Activated T-helper 1 cell treated with anti-CD3 and anti-CD28 coated beads, Interleukin-2, amount 50 U/mL, for 16 hours (primary cell): Measurements from ENCODE around the gene EFNA2.

Experiments used
- DNase-seq, 2 donors: peaks; one replicate each; pipeline ENCODE4 v3.0.0-alpha.2; 2020; ENCODE audit warnings: low read depth in 1 of 2, low spot score in 1 of 2

Gene EFNA2

DNA sequence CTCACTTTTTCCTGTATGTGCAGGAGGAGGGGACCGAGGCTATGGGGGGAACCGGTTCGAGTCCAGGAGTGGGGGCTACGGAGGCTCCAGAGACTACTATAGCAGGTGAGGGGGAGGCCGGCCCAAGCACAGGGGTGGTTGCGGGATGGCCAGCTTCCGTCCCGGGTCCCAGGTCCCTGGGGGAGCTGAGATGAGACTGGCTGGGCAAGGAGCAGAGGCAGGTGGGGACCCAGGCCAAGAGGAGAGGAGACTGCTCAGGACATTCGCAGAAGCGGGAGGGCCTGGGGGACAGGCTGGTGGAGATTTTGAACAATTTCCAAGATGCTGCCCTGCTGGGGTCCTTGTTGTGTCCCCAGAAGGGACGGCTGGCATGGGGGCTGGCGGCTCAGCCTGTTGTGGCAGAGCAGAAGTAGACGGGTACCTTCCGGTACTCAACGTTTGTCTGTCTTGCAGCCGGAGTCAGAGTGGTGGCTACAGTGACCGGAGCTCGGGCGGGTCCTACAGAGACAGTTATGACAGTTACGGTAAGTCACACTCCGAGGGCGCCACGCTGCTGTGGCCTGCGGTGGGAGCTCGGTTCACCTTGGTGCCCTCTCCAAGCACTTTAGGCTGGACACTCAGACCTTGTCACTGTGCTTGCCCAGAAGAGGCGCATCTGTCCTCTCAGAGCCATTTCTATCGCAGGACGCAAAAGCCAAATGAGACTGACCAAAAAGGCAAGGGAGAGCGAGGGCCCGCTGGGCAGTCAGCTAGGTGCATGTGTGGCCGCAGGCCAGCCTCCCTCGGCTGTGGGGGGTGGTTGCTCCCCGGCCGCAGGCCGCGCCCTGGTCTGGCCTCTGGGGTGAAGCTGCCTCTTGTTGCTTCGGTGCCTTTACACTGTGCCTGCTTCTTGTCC, 13.9 kb upstream of the EFNA2 start:
- DNase-seq, result no peak

DNA sequence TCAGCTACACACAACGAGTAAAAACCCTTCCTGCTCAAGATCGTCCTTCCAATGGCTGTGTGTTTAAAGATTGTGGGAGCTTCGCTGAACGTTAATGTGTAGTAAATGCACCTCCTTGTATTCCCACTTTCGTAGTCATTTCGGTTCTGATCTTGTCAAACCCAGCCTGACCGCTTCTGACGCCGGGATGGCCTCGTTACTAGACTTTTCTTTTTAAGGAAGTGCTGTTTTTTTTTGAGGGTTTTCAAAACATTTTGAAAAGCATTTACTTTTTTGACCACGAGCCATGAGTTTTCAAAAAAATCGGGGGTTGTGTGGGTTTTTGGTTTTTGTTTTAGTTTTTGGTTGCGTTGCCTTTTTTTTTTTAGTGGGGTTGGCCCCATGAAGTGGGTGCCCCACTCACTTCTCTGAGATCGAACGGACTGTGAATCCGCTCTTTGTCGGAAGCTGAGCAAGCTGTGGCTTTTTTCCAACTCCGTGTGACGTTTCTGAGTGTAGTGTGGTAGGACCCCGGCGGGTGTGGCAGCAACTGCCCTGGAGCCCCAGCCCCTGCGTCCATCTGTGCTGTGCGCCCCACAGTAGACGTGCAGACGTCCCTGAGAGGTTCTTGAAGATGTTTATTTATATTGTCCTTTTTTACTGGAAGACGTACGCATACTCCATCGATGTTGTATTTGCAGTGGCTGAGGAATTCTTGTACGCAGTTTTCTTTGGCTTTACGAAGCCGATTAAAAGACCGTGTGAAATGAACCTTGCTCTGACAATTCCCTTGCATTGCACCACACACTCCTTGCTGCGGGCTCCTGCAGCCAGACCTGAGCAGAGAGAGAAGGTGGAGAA, 13.0 kb upstream of the EFNA2 start:
- no peak for DNase-seq

DNA sequence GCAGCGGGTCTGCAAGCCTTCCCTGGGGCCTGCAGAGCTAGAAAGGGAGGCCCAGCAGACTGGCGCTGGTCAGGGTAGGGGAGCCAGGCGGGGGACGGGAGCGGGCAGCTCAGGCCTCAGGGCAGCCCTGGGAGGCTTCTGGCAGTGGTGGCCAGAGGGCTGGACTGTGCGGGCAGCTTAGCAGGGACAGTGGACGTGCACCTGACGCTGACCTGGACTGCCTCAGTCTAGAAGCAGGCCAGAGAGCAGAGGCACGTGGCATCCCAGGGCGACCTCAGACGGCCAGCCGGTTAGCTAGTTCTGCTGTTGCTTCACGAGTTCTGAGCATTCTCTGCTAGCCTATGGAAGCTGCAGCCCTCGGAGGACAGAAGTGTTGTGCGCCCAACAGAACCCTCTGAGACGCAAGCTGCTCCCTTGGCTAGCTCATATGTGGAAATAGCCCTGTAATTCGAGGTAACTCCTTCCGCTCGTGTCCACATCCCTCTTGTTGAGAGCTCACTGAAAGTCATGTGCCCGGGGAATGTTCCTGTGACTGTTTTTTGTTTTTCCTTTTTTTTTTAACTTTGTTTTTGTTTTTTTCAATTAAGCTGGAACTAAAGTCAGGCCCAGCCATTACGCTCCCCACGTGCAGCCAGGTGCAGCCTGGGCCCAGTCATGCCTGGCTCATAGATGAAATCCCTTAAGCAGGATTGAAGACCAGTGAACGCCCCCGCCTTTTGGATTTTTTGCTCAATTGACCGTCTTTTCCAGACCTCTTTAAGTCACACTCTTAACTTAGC, 12.2 kb upstream of the EFNA2 start:
- no peak for DNase-seq

GRCh38 chr19:1274081-1274851, 11.4 kb upstream of the EFNA2 start:
- no peak for DNase-seq

- no peak for DNase-seq
Observed at GRCh38 chr19:1274852-1275259, 10.8 kb upstream of the EFNA2 start.

DNA sequence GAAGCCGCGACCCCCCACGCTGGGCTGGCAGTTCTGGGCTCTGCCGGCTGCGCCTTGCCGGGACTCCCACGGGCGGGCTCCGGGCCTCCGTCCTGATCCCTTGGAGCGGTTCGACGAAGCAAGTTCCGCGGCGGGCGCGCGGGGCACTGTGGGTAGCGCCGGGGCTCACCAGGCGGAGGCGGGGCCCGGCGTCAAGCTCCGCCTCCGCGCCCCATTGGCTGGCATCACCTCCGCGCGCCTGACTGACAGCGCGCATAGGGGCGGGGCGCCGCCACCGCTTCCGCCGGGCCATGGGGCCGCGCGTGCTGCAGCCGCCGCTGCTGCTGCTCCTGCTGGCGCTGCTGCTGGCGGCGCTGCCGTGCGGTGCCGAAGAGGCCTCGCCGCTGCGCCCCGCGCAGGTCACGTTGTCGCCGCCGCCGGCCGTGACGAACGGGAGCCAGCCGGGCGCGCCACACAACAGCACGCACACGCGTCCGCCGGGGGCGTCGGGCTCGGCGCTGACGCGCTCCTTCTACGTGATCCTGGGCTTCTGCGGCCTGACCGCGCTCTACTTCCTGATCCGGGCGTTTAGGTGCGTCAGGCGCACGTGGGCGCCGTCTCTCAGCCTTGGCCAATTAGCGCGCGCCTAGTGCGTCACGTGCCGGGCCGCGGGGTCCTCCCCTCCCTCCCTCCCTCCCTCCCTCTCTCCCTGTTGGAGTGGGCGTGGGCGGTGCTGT, 10.3 kb upstream of the EFNA2 start, which contains the start of gene FAM174C:
Gene FAM174C, plus strand, starts transcription at position 271 of the 716 bp plus-strand sequence. Its CDS starts 20 bp downstream, at position 291.
- peak; percentile 86 to 94 for DNase-seq

GRCh38 chr19:1275976-1276627, 9.6 kb upstream of the EFNA2 start:
- DNase-seq, result no peak

DNA sequence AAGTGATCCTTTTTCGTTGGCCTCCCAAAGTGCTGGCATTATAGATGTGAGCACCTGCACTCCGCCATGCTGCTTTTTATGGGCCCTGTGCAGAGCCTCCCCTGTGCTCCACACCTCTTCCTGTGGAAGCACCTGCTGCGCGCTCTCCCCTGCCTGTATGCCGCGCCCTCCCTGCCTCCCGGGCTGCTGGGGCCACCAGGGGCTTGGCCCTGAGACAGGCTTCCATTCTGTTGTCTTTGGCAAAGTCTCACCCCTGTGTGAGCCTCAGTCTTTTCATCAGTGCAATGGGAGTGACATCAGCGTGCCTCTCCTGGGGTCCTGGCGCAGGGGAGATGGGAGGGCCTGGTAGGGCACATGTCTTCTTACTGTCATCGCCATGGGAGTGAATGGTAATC, 9.0 kb upstream of the EFNA2 start:
- DNase-seq, result no peak

DNA sequence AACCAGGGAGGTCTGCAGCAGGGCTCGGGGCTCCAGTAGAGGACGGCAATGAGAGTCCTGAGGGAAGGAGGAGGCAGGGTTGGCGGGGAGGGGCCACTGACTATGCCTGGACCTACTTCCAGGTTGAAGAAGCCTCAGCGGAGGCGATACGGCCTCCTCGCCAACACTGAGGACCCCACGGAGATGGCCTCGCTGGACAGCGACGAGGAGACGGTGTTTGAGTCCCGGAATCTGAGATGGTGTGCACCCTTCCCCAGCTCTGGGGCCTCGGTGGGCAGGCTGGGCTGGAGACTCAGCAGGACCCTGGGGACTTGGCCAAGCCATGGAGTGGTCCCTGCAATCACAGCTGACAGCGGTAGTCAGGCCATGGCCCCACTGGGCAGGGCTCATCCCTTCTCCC, 8.6 kb upstream of the EFNA2 start:
- DNase-seq, result no peak

DNA sequence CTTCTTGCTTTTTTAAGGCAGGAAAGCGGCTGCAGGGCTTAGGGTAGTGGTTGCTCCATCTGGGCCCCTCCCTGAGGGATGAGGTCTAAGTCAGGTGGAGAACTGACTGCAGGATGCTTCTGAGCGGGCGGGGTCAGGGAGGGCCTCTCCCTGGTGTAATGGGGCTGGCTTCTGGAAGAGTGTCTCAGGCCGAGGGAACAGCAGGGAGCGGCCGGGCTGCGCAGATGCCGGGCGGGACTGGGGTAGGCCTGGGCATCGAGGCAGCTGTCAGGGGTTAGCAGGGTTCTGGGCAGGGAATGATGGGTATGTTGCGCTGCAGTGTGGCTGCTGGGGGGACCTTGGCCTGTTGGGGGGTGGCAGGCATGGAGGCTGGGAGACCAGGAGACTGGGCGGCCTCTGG, 7.6 kb upstream of the EFNA2 start:
- no peak for DNase-seq

DNA sequence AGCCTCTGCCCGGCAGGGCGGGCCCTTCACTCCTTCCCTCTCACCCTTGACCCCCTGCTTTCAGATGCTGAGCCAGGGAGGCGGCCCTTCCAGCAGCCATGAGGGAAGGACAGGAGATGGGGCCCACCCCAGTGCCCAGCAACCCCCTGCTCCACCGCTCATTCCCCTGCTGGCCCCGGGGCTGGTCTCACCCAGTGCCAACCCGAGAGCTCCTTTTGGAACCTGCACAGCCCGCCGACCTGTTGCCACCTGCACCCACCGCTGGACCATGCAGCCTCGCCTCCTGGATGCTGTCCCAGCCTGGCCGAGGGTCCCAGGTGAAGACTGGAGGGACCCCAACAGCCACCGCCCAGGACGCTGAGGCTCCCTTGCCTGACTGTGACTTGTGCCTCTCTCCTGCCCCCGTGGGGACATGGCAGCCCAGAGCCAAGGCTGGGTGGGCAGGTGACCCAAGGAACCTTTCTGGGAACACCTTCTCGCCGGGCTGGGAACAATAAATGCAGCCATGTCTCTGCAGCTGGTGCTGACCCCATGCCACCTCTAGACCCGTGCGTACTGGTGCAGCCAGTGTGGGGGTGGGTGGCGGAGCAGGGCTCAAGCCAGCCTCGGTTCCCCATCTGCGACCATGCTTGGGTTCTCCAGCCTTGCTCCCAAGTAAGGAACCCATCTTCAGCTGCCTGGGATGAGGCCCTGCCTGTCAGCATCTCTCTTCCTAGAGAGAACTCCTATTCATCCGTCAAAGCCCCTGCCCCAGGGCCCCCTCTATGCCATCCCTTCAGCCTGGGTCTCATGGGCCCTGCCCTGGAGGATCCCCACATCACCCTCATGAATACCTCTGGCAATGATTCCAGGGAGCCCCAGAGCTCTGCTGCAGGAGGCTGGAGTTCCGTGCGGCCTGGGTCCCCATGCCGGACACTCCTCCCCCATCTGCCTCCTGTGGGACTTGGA, 6.7 kb upstream of the EFNA2 start:
- DNase-seq, result no peak

GRCh38 chr19:1279782-1280341, 5.8 kb upstream of the EFNA2 start:
- DNase-seq, result peak; percentile 66

DNA sequence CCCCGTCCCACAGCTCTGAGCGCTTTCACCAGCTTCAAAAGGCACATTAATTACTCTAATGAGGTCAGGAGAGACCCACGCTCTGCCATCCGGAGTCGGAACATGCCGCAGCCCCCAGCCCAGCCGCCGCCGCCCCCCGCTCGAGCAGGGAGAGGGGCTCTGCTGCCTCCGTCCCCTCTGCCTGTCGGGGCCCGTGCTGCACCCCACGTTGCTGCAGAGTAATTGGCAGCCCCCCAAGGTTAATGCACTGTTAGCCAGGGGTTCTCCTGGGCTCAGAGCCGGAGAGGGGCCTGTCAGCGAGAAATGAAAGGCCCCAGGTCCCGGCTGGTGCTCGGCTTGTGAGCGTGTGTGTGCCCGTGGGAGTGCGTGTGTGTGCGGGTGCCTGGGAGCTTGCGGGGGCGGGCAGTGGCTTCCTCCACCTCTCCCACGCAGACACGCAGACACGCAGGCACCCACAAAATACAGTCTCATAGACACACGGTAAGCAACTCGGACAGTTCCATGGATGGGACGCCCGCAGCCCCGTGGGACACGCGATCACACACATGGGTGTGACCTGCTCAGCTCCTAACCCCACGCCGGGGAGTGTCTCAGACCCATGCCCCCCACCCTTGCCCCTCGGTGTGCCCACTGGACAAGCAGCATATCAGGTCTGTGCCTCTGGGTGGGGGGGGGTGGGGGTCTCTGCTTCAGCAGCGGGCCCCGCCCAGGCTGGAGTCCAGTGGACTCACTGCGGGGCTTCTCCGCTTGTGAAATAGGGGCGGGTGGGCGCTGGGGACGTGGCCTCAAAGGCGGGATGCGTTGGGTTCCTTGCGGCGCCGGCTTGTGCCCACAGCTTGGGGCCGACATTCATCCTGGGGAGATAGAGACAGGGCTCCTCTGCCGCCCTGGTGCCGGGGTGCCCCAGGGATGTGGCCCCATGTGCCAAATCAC, 4.8 kb upstream of the EFNA2 start:
- no peak for DNase-seq

DNA sequence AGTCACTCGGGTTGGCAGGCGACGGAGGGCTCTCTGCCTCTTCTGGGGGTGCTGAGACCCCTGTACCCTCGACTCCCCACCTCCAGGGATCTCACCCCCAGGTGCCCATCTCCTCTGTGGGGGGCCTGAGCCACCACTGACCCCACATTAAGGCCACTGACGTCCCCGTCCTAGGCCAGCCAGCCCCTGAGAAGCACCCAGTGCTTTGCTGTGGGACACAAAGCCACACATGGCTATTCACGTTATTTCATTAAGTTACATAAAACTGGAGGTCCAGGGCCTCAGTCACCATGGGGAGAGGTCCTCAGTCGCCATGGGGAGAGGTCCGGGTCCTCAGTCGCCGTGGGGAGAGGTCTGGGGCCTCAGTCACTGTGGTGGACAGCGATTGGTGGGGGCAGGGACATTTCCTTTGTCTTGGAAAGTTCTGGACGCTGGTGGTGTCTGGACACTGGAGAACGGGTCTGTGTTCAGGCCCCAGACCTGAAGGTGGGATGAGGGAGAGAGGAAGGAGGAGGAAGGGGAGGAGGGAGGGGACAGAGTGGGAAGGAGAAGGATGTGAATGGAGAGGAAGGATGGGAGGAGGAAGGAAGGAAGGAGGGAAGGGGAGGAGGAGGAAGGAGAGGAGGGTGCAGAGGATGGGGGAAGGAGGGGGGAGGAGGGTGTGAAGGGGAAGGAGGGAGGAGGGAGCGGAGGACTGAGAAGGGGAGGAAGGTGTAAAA, 3.9 kb upstream of the EFNA2 start:
- no peak for DNase-seq

GRCh38 chr19:1282588-1283206, 3.0 kb upstream of the EFNA2 start:
- DNase-seq, result no peak
